ENCODE results near the gene PLD2. TPM values are rescaled to one million over a fixed set of nuclear protein-coding genes. Genes with fewer than 3 reads are reported as not detected.
"Not testable (repeated sequence)": the region's sequence is repeated elsewhere in the genome, so short reads cannot be mapped to it uniquely, and the experiment has no call there.

PLD2 gene
- total RNA-seq, 1 donor from 2014 or later, result 81.0 TPM

GRCh38 chr17:4852567-4853207, 45.7 kb downstream of the PLD2 start:
- peak overlapping the region; percentile 22 for H3K27ac Mint-ChIP-seq
- H3K4me3 Mint-ChIP-seq (ENCODE audit: low read depth), result no peak overlapping the region
- H3K36me3 Mint-ChIP-seq (ENCODE audit: insufficient read depth), result peaks cover 3% of the 10 kb centered on the region
- no peaks in the 10 kb centered on the region for H3K27me3 Mint-ChIP-seq
- H3K9me3 Mint-ChIP-seq (ENCODE audit: low read depth), result no peaks in the 10 kb centered on the region
- no peak for TF ChIP-seq CTCF (IDR thresholded peaks at IDR 0.05; ENCODE audit: unreplicated experiment)
- DNase-seq (ENCODE audit: low spot score, unreplicated experiment), result no peak
- H3K4me1 Mint-ChIP-seq (ENCODE audit: low read depth), result peaks cover 23% of the 10 kb centered on the region

GRCh38 chr17:4853208-4853671, 46.3 kb downstream of the PLD2 start:
- peaks cover 3% of the 10 kb centered on the region for H3K36me3 Mint-ChIP-seq (ENCODE audit: insufficient read depth)
- no peaks in the 10 kb centered on the region for H3K27me3 Mint-ChIP-seq
- no peak for TF ChIP-seq CTCF (IDR thresholded peaks at IDR 0.05; ENCODE audit: unreplicated experiment)
- H3K27ac Mint-ChIP-seq, result no peak overlapping the region
- no peak for DNase-seq (ENCODE audit: low spot score, unreplicated experiment)
- peaks cover 24% of the 10 kb centered on the region for H3K4me1 Mint-ChIP-seq (ENCODE audit: low read depth)
- H3K9me3 Mint-ChIP-seq (ENCODE audit: low read depth), result no peaks in the 10 kb centered on the region
- H3K4me3 Mint-ChIP-seq (ENCODE audit: low read depth), result no peak overlapping the region

- no peak for DNase-seq (ENCODE audit: low spot score, unreplicated experiment)
- Mint-ChIP-seq H3K36me3 (ENCODE audit: insufficient read depth) (peaks cover 4% of the 10 kb centered on the region), H3K9me3 (ENCODE audit: low read depth) (no peaks in the 10 kb centered on the region), H3K4me3 (ENCODE audit: low read depth) (no peak overlapping the region), H3K4me1 (ENCODE audit: low read depth) (peaks cover 20% of the 10 kb centered on the region), H3K27me3 (no peaks in the 10 kb centered on the region), H3K27ac (peak overlapping the region; percentile 63)
- no peak for TF ChIP-seq CTCF (IDR thresholded peaks at IDR 0.05; ENCODE audit: unreplicated experiment)
Observed at GRCh38 chr17:4854111-4854681, 47.2 kb downstream of the PLD2 start.

- Mint-ChIP-seq H3K36me3 (ENCODE audit: insufficient read depth) (peaks cover 9% of the 10 kb centered on the region), H3K4me3 (ENCODE audit: low read depth) (no peak overlapping the region), H3K9me3 (ENCODE audit: low read depth) (no peaks in the 10 kb centered on the region), H3K27ac (no peak overlapping the region), H3K27me3 (no peaks in the 10 kb centered on the region), H3K4me1 (ENCODE audit: low read depth) (peaks cover 17% of the 10 kb centered on the region)
- DNase-seq (ENCODE audit: low spot score, unreplicated experiment), result no peak
- no peak for TF ChIP-seq CTCF (IDR thresholded peaks at IDR 0.05; ENCODE audit: unreplicated experiment)
Observed at GRCh38 chr17:4856271-4856936, 49.5 kb downstream of the PLD2 start.

- no peaks in the 10 kb centered on the region for H3K27me3 Mint-ChIP-seq
- H3K9me3 Mint-ChIP-seq (ENCODE audit: low read depth), result no peaks in the 10 kb centered on the region
- no peak for TF ChIP-seq CTCF (IDR thresholded peaks at IDR 0.05; ENCODE audit: unreplicated experiment)
- peaks cover 10% of the 10 kb centered on the region for H3K36me3 Mint-ChIP-seq (ENCODE audit: insufficient read depth)
- H3K27ac Mint-ChIP-seq, result peak overlapping the region; percentile 40
- no peak for DNase-seq (ENCODE audit: low spot score, unreplicated experiment)
- H3K4me3 Mint-ChIP-seq (ENCODE audit: low read depth), result no peak overlapping the region
- H3K4me1 Mint-ChIP-seq (ENCODE audit: low read depth), result peaks cover 17% of the 10 kb centered on the region
Observed at GRCh38 chr17:4856937-4857314, 50.0 kb downstream of the PLD2 start.

GRCh38 chr17:4857347-4857746, 50.4 kb downstream of the PLD2 start:
- H3K4me3 Mint-ChIP-seq (ENCODE audit: low read depth); H3K9me3 Mint-ChIP-seq (ENCODE audit: low read depth); H3K27me3 Mint-ChIP-seq; DNase-seq (ENCODE audit: low spot score, unreplicated experiment): not testable (repeated sequence)
- peak overlapping the region; percentile 43 for H3K27ac Mint-ChIP-seq
- peaks cover 17% of the 10 kb centered on the region for H3K4me1 Mint-ChIP-seq (ENCODE audit: low read depth)
- peaks cover 11% of the 10 kb centered on the region for H3K36me3 Mint-ChIP-seq (ENCODE audit: insufficient read depth)

Measured in progenitor cell of endocrine pancreas (in vitro differentiated cells).